RPMI7951 (cell line): Measurements from ENCODE around the gene NOL4L. TPM values are rescaled to one million over a fixed set of nuclear protein-coding genes. Genes with fewer than 3 reads are reported as not detected.

Source experiments
- DNase-seq: peaks from one replicate; pipeline ENCODE4 v3.0.0-alpha.2; 2012; ENCODE audit warnings: low read depth
- total RNA-seq: library from RNA; depleted of rRNA; stranded (reverse); fragments of >200 nt; shearing (Covaris generic); gene quantifications from 2 replicates; pipeline ENCODE4 v1.2.3, GENCODE V29; 2014

NOL4L gene
- total RNA-seq, 1 experiment from 2014 or later: 8.7 TPM

DNA sequence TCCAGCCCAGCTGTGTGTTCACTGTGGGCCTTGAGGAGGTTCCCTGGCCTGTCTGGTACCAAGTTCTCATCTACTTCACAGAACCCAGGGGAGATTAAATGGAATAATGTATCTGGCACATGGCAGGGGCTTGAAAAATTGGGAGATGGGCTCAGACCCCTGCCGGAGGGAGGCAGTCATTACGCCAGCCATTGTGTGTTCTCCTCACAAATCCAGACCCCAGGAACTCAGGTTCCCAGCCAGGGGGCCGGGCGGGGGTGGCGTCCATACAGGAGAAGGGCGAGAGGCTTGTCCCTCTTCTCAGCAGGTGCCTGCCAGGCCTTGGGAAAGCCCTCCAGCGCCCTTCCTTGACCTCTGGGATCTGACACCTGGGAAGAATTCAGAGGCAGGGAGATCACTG lies 8.1 kb downstream of the NOL4L start:
- no peak for DNase-seq

DNA sequence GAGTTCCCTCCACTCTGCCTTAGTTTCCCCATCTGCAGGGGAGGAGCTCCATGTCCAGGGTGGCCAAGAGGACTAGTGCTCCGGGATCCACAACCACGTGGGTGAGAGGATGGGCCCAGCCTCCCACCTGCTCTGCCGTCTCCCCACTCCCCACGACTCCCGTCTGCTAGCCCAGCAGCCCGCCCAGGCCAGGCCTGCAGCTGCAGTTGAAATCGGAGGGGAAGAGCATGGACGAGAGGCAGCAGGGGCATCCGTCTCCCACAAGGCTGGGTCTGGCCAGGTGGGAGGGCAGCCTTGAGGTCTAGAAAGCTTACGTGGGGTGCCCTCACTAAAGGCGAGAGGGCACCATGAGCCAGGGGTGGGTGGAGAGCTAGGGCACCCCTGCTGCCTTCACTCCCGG lies 8.6 kb downstream of the NOL4L start:
- DNase-seq: no peak

DNA sequence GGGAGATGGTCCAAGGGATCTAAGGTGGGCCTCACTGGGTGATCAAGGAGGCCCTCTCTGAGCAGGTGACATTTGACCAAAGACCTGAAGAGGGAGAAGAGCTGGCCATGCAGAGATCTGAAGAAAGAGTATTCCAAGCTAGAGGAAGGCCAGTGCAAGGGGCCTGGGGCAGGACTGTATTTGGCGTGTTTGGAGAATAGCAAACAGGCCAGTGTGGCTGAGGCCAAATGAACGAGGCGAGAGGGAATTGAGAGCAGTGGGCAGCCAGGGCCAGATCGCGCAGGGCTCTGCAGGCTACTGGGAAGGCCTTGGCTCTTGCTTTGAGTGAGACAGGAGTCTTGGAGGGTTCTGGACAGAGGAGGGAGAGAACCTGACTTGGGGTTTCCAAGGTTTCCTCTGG lies 9.3 kb downstream of the NOL4L start:
- DNase-seq: no peak

DNA sequence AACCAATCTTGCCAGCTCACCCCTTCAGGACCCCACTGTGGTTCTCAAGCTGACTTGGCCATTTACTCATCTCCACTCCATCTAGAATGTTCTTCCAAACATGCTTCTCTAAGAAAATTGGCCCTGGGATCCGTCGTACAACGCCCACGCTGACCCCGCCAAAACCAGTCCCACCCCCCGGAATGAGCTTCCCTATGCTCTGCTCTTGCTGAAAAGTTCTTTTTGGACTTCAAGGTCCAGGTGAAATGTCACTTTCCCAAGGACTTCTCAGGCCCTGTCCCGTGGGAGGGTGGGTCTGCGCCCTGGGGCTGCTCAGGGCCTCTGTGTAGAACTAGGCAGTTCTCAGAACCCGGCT lies 9.9 kb downstream of the NOL4L start:
- DNase-seq: no peak

DNA sequence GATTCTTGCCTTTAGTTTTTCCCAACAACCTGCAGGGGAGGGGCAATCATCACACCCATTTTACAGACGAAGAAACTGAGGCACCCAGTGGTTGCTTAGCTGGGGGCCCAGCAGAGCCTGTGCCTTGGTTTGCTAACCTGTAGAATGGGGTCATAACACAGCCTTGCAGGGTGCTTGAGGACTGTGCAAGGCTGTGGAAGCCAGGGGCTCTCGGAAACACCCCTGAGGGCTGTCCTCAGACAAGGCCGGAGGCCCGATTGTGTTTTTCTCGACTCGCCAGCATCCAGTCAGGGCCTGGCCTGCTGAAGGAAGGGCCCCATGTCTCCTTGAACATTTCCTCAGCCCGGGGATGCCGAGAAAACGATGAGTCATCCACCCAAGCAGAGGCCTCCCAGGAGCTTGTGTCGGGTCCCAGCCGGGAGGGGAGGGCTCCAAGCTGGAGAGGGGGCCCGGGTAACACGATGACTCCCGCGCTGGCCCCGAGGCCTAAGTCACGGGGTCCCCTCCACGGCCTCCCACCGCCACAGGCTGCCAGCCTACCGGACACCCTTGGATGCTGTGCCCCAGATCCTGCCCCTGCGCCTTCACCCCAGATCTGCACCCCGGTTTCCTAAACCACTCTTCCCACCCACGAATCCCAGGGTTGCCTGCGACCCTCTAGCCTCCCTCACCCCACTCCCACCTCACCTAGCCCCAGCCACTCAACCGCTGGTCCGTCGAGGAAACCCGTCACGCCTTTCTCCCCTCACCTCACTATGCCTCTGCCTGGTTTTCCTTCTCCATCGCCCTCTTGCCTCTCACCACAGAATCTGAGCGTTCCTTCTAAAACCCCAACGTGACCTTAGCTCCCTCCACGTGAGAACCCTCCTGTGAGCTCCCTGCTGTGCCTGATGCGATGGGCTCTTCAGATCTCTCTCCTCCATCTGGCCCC lies 10.6 kb downstream of the NOL4L start:
- DNase-seq: peak; percentile 81

DNA sequence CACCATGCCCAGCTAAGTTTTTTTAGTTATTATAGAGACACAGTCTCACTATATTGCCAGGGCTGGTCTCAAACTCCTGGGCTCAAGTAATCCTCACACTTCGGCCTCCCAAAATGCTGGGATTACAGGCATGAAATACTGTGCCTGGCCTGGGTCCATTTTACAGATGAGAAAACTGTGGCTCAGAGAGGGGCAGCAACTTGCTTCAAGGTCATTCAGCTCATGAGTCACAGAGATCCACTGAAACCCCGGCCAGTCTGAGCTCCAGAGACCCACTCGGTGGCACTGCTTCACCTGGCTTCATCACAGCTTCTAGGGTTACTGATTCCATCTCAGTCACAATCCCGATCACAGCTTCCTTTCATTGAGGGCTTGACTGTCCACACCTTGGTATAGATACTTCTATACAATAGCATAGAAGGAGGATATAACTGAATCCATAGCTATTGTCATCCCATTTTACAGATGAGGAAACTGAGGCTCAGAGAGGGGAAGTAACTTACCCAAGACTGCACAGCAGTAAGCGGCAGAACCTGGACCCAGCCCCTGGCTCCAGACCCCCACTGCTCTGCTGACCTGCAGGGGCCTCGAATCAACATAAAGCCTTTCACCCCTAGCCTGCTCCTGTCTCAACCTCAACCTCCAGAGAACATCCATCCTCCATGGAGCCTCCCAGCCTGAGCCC lies 11.8 kb downstream of the NOL4L start:
- no peak for DNase-seq

DNA sequence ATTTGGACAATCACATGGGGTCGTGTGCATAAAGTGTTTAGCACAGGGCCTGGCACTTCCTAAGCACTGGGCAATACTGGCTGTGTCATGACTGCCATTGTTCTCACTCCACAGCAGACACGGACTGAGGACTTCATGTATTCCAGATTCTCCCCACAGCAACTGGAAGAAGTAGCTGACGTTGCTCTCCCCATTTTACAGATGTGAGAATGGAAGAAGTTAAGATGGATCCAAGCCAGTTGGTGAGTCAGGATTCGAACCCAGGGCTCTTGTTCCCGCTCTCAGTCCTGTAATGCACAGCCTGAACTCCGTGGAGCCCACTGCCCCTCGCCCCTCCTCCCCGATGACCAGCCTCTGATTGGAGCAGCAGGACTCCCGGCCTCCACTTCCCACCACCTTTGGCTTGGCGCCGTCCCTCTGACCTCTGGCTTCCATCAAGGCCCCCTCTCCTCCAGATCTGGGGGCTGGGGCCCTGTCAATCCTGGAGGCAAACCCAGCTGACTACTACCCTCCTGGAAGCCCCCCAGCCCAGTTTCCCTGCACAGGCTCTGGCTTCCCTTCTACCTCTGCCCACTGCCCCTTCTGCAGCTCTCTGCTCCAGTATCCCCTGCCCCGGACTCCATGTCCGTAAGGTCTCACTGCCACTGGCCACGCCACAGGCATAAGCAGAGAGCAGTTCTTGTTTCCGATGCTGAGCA lies 12.7 kb downstream of the NOL4L start:
- DNase-seq: no peak

DNA sequence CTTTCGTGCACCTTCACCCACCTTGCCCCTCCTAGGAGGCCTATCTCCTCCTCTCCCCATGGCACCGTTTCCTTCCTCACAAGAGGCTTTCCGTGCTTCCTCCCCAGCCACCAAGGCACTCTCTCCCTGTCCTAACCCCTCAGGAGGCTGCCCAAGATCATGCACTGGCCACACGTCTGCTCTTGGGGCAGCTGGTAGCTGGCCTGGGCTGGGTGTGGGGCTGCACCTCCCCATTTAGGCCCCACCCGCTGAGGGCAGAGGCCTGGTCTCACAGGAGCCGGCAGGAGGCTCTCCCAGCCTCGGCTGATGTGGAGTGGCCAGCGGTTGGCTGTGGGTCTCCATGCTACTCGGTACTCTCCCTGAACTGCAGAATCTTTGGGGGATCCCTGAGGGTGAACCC lies 13.6 kb downstream of the NOL4L start:
- DNase-seq: no peak

DNA sequence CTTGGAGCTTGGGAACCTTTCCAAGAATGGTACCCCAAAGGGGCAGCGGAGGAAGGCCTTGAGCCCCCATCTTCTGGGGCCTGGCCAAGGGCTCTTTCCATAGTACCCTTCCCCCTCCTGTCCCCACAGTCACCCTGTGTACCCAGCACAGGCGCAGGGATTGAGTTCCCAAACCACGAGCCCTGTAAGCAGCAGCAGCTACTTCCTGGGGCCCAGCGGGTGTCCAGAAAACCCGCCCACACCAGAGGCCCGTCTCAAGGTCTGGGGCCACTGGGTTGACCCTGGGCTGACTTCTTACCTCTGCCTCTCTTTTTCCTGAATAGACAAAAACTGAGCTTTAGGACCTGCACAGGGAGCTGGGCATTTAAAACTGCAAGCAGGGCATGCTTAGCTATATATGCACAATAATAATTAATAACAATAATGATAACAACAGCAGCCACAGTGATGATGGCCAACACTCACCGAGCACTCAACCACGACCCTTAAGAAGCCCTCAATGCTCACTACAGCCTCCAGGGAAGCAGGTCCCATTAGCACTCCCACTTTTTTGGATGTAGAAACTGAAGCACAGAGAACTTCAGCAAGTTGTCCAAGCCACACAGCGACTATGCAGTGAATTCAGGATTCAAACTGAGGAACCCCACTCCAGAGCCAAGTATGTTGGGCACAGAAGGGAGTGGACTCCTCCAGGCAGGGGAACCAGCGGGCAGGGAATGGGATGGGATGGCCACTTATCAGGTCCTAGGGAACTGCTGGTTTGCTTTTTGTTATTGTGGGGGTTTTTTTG lies 14.5 kb downstream of the NOL4L start:
- DNase-seq: peak; percentile 15

DNA sequence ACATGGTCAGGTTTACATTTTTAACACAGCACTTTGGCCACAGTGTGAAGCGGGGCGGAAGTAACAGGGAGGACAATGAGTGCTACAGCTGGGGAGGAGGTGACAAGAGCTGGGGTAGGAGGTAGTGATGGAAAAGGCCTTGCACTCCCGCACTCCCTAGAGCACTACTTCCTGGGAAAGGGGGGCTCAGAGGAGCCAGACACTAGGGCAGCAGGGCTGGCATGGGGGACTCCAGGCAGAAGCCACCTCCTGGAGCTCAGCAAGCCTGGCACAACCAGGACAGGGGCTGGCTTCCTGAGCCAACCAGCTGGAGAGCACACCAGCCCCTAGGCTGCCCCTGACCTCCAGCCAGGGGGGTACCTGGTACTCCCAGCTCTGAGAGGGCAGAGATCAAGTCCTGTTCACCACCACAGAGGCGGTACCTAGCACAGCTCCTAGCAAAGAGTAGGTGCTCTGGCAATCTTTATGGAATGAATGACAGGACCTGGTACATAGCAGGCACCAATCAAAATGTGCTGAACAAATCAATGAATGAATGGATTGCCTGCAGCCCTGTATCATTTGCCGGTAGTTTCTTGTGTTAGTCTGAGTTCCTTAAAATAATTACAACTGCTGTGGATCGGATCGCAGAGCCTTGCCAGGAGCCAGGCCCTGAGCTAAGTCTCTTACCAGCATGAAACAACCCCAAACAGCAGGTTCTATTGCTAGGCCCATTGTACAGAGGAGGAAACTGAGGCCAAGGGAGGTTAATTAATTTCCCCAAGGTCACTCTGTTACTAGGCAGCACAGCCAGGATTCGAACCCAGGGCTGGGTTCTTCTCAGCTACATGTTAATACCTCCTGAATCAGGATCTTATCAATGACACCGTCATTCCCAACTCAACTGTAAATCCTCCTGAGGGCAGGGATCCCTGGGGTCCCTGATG lies 15.5 kb downstream of the NOL4L start:
- no peak for DNase-seq

DNA sequence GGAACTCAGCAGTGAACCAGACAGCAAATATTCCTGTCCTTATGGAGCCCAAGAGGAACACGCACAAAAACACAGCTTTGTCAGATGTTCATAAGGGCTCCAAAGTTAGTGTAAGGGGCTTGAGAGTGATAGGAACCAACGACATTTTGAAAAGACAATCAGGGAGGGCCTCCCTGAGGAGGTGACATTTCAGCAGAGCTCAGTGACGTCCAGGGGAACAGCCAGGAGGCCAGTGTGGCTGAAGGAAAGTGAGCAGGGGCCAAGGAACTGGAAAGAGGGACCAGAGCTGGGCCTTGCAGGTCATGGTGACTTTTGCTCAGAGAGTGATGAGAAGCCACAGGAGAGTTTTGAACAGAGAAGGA lies 16.1 kb downstream of the NOL4L start:
- DNase-seq: no peak

DNA sequence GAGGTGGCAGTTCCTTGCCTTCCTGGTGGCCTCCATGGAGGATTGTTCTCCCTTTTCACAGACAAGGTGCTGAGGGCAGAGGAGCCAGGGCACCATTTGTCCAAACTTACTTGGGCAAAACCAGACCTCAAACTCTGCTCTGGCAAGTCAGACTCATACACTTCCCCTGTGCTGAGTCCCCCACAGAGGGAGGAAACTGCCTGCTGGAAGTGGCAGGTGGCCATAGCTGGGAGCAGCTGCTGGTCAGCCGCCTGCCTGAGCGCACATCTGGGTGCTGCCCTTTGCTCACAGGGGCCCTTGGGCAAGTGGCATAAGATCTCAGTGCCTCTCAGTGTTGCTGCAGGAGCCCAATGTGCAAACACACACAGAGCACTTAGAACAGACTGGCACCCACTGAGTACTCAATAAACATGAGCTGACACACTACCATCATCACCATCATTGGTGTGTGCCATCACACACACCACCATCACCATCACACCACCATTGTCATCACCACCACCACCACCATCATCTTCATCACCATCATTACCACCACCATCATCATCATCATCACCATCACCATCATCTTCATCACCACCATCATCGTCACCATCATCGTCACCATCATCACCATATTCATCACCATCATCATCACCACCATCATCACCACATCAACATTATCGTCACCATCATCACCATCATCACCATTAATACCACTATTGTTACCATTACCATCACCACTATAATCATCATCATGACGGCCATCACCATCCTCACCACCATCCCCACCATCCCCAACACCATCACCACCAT lies 17.6 kb downstream of the NOL4L start:
- no peak for DNase-seq

DNA sequence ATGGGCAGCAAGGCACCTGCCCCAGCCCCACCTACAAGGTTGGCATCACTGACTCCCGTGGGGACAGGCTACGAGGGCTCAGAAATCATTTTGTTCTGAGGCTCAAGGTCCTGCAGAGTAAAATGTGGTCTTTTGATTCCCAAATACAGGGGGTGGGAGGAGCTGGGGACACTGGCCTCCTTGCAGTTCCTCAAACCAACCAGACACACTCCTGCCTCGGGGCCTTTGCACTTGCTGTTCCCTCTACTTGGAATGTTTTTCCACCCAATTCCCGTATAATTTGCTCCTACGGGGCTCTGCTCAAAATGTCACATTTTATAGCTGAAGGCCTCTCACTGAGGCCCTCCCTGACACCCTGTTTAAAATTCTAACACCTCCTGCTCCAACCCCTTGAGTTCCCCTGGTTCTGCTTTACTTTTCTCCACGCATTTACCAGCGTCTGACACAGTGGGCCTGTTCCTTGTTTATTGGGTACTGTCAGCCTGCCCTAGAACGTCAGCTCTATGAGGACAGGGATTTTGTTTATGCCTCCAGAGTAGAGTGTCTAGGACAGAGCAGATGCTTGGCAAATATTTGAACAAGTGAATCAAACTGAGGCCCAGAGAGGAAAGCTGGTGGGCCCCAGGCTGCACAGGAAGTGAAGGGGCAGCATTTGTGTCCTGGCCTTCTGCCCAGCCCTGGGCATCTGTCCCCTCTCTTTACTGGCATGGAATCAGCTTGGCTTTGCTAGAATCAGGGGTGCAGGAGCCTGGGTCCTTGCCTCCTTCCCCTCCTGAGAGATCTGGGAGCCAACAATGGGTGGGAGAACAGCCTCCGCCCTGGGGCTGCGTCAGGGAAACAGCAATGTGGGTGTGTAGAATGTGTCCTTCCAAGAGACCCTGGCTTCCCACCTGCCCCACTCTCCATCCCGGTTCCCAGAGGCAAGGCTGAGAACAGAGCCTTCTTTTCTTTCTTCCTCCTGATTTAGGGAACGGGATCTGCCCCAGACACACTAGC lies 18.5 kb downstream of the NOL4L start:
- no peak for DNase-seq

DNA sequence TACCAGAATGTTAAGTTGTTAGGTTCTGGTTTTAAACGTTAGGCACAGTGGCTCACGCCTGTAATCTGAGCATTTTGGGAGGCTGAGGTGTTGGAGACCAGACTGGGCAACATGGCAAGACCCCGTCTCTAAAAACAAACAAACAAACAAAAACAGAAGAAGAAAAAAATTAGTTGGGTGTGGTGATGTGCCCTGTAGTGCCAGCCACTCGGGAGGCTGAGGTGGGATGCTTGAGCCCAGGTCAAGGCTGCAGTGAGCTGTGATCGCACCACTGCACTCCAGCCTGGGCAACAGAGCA lies 19.4 kb downstream of the NOL4L start:
- DNase-seq: no peak

DNA sequence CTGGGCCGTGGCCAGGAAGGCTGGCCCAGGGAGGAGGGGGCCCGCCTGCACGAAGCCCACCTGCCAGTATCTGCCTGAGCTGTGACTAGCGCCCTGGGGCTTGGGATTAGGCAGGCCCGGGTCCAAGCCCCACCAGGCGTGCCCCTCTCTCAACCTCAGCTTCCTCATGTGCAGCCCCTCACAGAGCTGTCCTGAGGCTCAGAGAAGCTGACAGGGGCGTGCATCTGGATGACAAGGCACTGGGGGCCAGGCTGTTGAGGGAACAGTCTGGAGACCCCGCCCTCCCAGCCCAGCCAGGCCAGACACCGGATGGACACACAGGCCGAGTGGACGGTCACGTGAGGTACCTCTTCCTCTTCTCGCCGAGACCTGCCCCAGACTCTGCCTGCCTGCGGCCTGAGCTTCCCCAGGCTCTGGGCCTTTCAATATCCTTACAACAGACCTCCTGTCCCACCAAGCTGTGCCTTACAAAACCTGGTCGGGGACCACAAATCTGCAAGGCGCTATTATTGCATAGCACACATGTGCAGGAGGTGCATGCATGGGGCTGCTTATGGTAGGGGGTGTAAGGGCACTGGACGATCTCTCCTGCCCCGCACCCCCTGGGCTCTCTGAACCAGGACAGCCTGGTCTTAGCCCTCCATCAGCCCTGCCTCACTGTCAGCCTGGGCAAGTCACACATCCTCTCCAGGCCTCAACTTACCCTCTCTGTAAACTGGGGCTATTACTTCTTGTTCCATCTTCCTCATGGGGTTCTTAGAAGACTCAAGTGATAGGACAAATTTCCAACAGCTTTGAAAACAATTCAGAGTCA lies 20.0 kb downstream of the NOL4L start:
- no peak for DNase-seq

DNA sequence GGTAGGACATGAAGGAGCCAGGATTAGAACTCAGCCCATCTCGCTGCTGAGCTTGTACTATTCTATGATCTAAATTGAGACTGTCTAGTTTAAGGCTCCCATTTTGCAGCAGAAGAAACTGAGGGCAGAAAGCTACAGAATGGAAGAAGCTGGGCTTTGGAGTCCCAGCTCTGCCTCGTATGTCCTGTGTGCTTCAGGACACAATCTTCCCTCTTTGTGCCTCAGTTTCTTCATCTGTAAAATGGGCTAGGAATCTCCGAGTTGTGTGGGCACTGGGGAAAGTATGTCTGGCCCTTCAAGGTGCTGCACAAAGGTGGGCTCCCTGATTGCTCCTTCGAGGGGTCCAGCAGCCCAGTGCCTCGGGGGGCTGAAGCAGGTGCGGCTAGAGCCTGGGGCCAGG lies 20.7 kb downstream of the NOL4L start:
- DNase-seq: no peak

DNA sequence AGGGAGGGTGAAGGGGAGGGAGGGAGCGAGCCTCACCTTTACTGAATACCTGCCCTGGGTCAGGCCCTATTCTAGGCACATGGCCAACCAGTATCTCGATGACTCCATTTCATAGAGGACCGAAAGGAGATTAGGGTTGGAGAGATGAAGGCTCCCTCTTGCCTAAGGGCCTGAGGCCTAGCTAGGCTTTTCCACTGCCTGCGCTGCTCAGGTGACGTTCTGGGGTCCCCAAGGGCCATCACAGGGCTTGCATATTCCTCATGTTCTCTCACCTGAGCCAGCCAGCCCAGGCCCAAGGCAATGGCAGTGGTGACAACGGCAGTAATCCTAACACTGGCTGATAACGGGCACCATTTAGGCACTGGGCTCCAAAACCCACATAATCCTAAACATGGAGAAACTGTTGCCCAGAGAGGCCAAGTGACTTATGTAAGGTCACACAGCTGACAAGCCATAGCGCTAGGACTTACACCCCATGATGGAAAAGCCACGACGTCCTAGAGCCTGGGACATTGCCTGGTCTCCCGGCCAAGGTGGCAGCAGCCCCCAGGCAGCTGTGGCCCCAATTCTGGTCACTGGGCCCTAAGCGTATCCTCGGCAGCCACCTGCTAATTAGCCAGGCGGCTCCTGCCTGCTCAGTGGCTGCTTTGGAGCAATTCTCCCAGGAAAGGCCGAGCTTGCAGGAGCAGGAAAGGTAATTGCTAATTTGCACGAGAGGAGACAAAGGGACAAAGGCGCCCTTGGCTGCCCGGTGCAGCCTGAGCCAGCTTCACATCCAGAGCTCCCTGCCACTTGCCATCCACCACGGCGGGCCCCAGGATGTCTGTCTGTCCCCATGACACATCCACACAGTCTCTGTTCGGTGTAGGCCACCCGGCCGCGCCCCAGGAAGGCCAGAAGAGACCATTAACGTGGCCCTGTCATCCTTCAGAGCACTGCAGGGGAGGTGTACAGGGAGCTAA lies 21.5 kb downstream of the NOL4L start:
- no peak for DNase-seq
